ENCODE results near the gene HS3ST5.

Gene HS3ST5

DNA sequence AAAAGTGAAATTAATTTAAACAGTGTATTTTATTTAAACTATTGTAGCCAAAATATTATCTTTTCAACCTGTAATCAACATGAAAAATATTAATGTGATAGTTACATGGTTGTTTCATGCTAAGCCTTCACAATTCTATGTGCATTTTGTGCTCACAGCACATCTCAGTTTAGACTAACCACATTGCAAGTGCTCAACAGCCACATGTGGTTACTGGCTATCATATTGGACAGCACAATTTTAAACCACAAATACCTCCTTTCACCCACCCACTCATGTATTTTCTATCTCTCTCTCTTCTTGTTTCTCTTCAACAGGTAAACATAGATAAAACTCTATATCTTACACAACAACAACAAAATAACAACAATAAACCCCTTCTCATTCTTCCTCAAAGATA is 12.5 kb upstream of the HS3ST5 start:
- DNase-seq (ENCODE audit: low read depth), result no peak
- no peak overlapping the region for H3K4me3 ChIP-seq (ENCODE audit: low read depth, low read length)
- TF ChIP-seq CTCF (conservative IDR thresholded peaks at IDR 0.05; ENCODE audit: low read depth, low read length), result no peak

DNA sequence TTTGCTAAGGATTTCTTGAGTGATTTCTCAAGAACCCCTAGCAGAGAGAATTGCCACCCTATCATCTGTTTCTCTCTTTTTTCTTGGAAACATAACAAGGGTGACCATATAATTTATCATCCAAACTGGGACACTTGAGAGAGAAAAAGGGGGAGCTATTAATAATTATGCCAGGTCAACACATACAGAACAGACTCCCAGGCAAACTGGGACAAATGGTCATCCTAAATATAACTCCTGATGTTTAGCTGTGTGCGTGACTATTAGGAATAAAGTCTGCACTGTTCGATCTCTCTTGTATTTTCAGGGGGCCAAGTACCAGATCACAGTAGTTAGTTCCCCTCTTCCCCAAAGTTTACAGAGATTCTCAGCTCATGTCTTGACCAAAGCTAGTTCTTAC is 11.7 kb upstream of the HS3ST5 start:
- no peak for DNase-seq (ENCODE audit: low read depth)
- no peak overlapping the region for H3K4me3 ChIP-seq (ENCODE audit: low read depth, low read length)
- no peak for TF ChIP-seq CTCF (conservative IDR thresholded peaks at IDR 0.05; ENCODE audit: low read depth, low read length)

DNA sequence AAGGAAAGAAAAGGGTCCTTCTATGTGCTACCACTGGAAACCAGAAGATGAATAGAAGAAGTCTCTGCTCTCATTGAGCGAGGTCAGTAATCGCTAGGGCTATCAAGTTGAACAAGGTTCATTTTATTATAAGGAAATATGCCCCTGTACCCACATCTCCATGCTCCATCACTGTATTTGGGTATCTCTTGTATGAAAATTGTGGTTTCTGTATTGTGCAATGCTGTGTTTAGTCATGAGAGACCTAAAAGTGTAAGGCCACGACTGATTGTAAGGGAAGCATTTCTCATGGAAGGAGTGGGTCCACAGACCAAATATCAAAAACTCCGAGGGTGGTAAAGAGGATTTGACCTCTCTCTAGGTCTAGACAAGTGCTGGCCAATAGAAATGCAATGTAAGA is 3.6 kb upstream of the HS3ST5 start:
- H3K4me3 ChIP-seq (ENCODE audit: low read depth, low read length), result no peak overlapping the region
- DNase-seq (ENCODE audit: low read depth), result no peak
- no peak for TF ChIP-seq CTCF (conservative IDR thresholded peaks at IDR 0.05; ENCODE audit: low read depth, low read length)

DNA sequence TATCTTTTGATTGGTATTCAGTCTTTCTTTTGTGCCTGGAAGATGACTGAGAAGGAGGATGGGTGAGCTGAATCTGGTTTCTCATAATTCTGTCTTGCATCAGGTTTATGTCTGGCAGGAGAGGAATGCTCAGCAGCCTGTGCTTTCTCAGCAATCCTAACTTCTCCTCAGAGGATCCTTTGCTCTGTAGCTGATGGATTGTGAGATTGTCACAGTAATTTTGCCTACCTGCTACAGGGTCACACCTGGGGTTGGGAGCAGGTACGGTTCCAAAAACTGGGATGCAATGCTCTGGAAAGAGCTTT is 2.1 kb upstream of the HS3ST5 start:
- no peak for DNase-seq (ENCODE audit: low read depth)
- no peak overlapping the region for H3K4me3 ChIP-seq (ENCODE audit: low read depth, low read length)
- TF ChIP-seq CTCF (conservative IDR thresholded peaks at IDR 0.05; ENCODE audit: low read depth, low read length), result no peak

DNA sequence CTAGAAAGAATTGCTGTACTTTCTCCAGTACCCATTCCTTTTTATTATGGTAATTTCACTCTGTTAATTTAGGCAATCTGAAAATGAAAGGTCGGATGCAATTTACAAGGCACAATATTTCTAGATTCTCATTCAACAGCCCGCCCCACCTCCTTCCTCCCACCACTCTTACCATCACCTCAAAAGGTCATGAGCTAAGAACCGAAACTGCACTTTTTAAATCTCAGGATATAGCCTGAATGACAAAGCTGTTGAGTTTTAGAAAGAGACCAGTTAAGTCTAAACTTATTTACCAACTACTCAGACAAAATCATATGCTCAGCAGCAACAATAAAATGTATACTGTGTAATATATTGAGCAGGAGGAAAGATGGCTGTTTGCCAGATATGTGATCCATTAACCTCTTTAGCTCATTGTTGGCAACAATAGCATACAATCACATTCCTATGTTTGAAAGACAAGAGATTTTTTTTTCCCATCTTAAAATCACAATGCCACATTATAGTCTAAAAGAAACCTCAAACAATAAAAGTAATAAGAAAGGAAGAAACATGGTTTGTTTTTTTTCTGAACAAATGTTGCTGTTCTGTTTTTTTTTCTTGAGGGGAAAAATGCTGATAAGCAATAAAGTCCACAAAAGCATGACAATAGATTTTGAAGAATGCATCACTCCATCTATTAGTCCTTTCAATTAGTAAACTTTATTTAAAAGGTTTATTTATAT is 1.6 kb upstream of the HS3ST5 start:
- H3K4me3 ChIP-seq (ENCODE audit: low read depth, low read length), result no peak overlapping the region
- DNase-seq (ENCODE audit: low read depth), result no peak
- TF ChIP-seq CTCF (conservative IDR thresholded peaks at IDR 0.05; ENCODE audit: low read depth, low read length), result no peak

DNA sequence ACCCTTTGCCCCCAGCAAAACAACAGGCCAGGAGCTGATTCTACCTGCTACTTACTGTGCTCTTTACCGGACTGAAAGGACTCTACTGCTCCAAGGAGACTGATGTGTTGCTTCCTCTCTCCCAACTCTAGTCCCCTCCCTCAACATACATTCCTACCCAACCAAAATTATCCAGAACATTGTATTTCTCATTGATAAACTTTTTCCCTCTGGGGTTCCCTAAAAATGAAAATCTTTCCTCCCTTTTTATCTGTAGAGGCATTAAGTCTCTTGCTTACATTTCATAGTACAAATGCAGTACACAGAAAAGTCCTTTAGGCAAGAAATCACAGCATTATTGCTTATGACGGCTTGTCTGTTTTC is 940 bp upstream of the HS3ST5 start:
- no peak overlapping the region for H3K4me3 ChIP-seq (ENCODE audit: low read depth, low read length)
- DNase-seq (ENCODE audit: low read depth), result no peak
- TF ChIP-seq CTCF (conservative IDR thresholded peaks at IDR 0.05; ENCODE audit: low read depth, low read length), result no peak

- peak overlapping the region; percentile 37 for H3K4me3 ChIP-seq (ENCODE audit: low read depth, low read length)
Observed at GRCh38 chr6:114342086-114342825, 567 bp downstream of the HS3ST5 start.

More at GRCh38 chr6:114342086-114342825, 567 bp downstream of the HS3ST5 start:
- DNase-seq (ENCODE audit: low read depth), result no peak
- no peak for TF ChIP-seq CTCF (conservative IDR thresholded peaks at IDR 0.05; ENCODE audit: low read depth, low read length)
